ENCODE results near the gene GOLIM4.
"Not testable (repeated sequence)": the region's sequence is repeated elsewhere in the genome, so short reads cannot be mapped to it uniquely, and the experiment has no call there.

The GOLIM4 gene

DNA sequence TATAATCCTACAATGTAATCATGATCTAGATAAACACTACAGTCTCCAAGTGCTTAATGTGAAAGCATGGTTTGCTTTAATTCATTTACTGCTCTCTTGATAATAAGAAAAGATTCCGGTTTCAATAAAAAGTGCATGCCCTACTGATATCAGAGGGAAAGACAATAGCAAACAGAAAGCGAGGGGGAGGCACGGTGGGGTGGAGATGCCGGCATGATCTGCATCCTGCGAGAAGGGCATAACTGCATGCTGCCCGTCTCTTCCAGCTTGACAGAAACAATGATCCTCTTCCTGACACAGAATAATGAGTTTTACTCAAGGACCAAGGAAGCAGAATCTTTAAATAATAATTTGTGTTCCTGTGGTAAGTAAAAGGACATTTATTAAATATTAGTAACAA is 51.7 kb downstream of the GOLIM4 start:
- DNase-seq: no peak

DNA sequence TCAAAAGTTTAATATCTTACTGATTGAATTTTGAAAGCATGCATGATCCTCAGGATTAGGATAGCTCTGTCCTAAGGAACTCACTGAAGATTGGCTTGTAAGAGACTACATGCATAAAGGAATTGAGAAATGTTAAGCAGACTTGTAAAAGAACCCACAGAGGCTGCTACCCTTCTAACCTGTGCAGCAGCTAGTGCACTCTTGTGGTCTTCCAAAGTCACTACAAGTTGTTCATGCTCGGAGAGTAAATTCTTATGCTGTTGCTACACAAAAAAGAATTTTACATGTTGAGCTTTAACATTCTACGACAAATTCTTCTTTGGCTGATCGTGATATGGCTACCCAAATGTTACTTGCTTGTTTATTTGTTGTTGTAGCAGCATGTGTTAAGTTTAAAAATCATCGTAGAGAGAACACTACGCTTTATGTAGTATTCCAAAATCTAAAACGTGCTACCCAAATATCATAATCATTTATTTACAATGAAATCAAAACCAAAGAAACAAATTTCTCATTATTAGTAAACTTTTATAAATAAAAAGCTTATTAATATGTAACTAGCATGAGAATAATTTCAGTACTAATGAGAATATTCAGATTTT is 55.0 kb downstream of the GOLIM4 start:
- no peak for DNase-seq

DNA sequence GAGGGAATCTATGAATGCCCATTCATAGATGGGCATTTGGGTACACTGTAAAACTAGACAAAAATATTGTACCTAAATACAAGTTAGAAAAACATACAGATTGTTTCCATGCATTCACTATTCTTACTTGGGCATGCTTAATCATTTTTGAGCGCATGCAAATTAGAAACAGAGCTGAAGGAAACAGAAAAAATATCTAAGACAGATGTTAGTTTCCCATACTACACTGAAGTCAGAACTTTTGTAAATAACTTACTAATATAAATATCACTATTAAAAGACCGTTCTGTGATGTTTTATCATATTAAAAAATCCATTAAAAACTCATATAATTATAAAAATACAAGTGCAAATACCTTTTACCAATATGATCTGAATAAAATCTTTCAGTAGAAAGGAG is 58.7 kb downstream of the GOLIM4 start:
- DNase-seq: no peak

DNA sequence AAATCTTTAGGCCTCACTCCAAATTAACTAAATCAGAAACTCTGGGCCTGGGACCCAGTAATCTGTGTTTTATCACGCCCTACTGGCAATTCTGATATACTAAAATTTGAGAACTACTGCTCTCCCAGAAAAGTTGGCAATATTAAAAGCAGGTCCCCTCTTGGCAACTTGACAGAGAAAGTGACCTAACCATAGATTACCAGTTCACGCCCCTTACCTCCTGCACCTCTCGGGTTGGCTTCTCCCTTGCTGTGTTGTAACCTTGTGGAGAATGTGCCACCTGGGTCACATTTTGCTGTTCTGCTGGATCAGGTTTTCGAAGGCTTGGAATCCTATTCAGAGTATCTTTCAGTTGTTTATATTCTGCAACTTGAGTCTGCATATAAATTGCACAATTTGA is 59.1 kb downstream of the GOLIM4 start:
- DNase-seq: no peak

DNA sequence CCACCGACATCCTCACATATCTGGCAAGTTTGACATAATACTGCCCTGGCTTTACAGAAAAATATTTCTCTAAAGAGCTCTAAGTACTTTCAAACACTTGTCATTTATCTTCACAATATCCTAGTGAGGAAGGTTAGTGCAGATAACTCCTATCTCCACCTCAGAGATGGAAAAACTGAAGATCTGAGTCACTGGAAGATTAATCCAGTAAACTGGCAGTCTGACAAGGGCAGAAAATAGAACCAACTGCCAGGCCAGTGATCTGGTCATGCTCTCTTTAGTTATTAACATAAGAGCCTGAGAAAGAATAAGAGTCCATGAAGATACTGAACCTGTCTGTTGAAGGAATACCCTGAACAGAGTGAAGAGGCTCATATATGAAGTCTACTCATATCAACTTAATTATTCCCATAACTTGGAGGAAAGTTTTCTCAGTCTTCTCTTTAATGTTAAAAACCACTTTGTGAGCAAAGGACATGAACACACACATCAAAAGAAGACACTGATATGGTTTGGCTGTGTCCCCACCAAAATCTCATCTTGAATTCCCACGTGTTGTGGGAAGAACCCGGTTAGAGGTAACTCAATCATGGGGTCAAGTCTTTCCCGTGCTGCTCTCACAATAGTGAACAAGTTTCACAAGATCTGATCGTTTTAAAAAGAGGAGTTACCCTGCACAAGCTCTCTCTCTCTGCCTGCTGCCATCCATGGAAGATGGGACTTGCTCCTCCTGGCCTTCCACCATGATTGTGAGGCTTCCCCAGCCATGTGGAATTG is 61.4 kb downstream of the GOLIM4 start:
- DNase-seq: no peak

DNA sequence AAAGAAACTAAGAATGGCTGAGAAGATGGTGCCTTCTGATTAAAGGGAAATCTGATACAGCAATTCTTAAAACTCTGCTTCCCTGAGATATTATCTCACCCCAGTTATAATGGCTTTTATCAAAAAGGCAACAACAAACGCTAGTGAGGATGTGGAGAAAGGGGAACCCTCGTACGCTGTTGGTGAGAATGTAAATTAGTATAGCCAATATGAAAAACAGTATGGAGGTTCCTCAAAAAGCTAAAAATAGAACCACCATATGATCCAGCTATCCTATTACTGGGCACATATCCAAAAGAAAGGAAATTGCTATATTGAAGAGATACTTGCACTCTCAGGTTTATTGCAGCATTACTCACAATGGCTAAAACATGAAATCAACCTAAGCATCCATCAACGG is 65.1 kb downstream of the GOLIM4 start:
- DNase-seq: no peak

DNA sequence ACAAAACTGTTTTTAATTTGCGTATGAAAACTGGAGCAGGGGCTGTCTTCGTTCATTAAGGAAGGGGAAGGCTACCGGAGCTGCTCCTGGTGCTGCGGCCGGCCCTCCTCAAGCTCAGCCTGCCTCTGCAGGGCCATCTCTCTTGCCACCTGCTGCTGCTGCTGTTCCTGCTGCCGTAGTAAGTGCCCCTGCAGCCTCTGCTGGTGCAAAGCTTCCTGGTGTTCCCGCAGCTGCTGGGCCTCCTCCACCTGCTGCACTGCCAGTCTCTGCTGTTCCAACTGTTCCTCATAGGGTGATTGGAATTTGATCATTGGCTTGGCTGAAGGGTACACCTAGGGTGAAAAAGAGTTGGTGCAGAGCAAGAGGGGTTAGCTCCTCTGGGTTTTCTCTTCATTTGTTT is 66.0 kb downstream of the GOLIM4 start:
- no peak for DNase-seq

DNA sequence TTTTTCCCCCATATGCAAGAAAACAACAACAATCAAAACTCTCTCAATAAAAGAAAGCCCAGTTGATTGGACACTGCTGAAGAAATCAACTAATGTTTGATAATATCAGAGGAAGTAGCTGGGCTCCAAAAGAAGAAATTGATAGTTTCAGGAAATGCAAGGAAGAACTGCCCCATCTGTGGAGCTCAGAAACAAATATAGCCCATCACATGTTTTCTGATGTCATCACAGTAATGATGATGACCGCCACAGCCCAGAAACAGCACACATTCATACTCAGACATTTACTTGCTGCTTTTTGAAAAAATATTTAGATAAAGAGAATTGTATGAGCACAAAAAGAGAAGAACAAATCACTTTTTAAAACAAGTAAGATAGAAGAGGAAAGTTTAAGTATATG is 67.6 kb downstream of the GOLIM4 start:
- no peak for DNase-seq

DNA sequence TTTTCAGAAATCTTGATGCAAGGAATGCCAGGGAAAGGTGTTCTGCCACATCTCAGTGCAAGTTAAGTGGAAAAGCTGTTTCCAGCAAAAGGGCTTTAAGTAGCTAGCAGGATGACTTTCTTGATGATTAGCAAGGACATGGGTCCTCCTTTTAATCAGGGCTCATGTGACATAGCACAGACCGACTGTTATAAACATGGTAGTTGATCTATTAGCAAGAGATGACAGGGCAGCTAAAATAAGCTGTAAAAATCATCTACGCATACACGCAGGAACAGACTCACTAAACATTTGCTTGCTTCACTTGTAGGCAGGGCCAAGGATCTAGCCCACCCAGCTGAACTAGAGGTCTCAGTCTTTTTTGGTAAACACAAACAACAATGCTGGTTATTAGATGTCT is 69.0 kb downstream of the GOLIM4 start:
- DNase-seq: no peak

DNA sequence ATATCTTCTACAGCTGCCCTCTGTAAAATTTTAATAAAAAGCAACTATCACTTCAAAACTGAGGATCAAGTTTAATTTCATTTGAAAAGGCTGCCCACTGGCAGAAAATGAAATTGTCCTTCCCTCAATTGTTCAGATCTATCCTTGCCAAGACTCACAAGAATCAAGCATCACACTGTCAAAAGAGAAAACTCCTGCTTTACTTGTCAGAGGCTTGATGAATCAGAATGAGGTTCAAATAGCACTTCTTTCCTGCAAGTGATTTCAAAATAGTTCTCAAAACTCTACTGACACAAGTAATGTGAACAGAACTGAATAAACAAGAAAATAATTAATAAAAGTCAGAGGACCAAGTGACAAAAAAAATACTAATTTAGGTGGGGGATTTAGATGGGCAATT is 70.6 kb downstream of the GOLIM4 start:
- no peak for DNase-seq

DNA sequence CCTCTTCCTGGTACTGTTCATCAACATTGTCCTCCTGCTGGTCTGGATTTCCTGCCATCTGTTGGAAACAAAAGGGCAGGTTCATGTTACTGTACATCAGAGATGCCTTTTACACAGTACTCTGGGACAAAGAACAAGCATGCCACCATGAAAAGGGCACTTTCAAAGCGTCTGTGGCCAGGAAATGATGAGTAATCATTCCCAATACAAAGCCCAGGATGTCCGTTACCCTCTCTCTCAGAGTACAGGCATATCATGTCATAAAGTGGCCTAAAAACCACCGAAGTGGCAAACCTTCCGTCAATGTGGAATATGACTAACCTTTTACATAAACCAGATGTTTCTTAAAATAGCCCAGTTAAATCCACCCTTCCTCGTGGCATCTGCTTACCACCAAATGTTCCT is 71.2 kb downstream of the GOLIM4 start:
- no peak for DNase-seq

DNA sequence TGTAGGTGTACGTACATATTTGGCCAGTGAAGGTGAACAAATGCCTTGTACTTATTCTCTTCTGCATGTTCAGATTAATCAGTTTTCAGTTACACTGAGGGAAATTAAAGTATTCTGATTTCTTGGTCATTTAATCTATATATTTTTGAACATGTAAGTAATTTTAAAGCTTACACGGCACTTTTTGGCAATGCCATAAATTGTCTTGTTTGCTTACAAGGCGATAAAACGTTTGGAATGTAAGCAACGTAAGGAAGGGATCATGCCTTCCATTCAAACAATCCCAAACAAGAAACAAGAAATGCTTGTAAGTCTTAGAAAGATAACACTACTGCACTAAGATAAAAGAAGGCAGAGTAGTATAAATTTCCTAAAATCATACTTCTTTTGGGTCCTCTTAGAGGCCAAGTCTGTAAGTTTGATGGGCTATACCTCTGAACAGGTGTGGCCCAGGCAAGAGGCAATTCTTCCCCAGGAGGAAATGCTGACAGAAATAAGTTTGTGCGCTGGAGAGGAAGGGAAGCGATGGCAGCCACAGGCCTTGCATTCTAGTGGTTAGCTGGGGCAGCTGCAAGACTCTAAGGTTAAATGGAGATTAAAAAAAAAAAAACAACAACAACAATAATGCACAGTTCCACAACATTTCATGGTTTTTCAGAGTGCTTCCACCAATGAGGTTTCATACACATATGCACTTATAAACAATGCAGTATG is 73.8 kb downstream of the GOLIM4 start:
- no peak for DNase-seq

DNA sequence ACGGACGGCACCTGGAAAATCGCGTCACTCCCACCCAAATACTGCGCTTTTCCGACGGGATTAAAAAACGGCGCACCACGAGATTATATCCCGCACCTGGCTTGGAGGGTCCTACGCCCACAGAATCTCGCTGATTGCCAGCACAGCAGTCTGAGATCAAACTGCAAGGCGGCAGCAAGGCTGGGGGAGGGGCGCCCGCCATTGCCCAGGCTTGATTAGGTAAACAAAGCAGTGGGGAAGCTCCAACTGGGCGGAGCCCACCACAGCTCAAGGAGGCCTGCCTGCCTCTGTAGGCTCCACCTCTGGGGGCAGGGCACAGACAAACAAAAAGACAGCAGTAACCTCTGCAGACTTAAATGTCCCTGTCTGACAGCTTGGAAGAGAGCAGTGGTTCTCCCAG is 84.4 kb downstream of the GOLIM4 start:
- DNase-seq: not testable (repeated sequence)

DNA sequence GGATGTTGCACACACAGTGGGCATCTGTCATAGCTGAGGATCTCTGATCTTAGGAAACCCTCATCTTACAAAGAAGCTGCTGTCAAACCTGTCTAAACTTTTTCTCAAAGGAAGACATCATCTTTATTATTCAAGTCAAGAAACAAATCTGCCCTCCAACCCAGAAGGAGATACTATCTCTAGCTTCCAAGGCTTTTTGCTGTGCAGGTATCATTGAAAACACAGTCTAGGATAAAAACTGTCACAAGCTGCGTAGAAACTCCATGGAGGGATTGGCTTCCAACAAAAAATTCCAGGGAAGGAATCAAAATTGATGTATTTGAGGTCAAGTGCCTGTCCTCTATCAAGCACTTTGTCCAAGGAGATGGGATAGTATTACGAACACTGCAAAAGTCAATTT is 89.1 kb downstream of the GOLIM4 start:
- DNase-seq: no peak

DNA sequence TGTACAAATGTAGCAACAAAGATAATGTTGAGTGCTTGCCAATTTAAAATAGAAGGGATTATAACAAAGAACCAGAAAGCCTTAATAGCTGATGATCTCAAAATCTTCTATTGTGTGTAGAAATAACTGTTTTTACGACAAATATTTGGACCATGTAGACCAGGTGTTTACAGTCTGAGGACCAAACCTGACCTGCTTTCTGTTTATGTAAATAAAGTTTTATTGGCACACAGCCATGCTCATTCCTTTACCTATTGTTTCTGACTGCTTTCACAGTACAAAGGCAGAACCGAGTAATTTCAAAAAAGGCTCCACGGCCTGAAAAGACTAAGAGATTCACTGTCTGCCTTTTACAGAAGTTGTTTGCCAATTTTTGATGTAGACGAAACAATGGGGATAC is 91.8 kb downstream of the GOLIM4 start:
- DNase-seq: no peak

DNA sequence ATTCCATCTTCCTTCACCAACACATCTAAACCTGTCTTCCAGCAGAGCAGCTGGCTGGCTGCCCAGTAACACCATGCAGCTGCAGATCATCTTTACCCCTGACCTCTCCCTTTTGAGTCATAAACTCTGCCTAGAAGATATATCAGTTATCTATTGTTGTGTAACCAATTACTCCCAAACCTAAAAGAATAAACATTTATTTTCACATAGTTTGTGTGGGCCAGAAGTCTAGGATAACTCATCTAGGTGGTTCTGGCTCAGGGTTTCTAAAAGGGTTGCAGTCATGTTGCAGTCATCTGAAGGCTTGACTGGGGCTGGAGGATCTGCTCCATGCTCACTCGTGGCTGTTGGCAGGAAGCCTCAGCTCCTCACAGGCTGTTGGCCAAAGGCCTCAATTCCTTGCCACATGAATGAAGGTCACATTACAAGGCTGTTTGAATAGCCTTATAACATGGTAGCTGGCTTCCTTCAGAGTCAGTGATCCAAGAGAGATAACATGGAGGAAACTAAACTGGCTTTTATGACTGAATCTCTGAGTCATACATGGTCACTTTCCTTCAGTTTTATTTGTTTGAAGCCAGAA is 92.8 kb downstream of the GOLIM4 start:
- DNase-seq: no peak

DNA sequence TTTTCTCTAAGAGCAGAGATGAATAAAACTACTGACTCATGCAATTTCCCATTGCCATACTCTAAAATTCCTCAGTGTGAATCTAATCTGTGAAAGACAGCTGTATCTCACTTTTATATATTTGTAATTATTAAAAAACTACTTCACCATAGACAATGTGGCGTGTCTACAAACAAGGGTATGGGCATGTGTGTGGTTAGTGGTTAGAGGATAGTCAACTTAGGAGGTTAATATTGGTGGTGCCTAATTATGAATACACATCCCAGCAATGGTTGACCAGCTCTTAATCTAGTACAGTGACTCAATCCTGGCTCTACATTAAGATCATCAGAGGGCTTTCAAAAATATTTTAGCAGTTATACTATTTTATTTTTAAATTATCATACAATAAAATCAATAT is 94.5 kb downstream of the GOLIM4 start:
- DNase-seq: no peak

DNA sequence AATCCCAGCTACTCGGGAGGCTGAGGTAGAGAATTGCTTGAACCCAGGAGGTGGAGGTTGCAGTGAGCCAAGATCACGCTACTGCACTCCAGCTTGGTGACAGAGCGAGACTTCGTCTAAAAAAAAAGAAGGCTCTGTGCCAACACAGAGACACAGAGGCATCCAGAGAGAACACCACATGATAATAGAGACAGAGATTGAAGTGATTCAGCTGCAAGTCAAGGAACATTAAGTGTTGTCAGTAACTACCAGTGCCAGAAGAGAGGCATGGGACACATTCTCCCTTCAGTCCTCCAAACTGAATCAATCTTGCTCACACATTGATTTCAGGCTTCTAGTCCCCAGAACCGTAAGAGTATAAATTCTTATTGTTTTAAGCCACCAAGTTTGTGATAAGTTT is 97.5 kb downstream of the GOLIM4 start:
- no peak for DNase-seq

DNA sequence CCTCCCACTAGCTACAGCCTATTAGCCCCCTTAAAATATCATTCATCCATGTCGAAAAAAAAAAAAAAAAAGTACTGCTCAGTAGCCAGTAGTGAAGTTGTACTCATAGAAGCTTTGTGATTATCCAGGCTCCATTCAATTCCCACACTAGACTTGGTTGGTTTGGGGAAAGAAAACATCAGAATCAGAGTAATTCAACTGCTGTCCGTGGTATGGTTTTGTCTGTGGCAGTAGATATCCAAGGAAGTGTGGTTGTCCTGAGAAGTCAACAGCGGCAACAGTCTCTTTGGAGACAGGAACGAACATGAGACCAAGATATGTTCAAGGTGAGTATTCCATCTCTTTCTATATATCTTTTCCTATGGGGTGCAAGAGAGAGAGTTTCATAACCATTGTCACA is 99.2 kb downstream of the GOLIM4 start:
- DNase-seq: no peak

DNA sequence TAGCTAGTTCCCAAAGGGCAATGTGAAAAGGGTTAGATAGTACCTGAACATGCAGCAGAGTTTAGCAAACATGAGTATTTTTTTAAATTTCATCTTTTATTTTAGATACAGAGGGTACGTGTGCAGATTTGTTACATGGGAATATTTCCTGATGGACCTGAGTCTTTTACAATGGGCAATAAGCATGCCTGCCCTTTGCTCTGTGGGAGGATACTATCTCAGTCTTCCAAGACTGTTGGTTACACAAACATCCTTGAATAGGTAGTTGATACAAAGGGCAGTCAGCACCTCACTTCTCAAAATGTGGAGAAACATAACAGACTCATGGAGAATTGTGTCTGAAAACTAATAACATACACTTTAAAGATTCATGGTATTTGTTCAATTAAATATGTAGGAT is 103.3 kb downstream of the GOLIM4 start:
- DNase-seq: no peak

DNA sequence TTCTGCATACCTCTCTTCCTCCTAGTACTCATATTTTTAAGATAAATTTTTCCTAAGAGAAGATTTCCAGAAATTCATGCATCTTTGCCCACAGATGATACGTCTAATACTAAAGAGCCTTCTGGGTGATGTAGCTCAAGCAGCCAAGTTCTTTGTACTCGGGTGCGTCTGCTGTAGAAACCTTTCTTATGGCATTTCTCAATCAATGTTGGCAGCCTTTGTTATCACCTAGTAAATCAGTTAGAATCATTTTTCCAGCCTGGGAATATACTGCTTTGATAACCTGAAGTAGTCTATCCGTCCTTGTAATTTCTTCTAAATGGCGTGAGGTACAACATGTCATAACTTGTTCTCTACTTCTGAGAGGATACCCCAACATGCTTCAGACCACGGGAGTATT is 104.5 kb downstream of the GOLIM4 start:
- no peak for DNase-seq

DNA sequence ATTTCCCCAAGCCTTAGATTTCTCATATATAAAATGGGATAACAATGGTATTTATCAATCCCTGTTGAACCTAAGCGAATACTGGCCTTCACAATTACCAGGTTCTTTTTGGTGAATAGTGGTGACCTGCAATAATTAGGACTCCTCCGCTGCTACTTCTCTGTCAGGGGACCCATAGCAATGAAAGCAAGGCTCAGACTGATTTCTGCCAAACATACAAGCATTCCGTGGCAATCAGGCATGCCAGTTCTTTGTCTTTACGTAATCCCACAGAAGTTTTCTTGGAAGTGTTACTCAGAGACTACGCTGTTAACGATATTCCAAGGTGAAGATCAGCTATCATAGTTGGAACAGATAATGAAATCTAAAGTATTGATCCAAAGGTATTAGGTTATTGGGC is 105.7 kb downstream of the GOLIM4 start:
- DNase-seq: no peak

DNA sequence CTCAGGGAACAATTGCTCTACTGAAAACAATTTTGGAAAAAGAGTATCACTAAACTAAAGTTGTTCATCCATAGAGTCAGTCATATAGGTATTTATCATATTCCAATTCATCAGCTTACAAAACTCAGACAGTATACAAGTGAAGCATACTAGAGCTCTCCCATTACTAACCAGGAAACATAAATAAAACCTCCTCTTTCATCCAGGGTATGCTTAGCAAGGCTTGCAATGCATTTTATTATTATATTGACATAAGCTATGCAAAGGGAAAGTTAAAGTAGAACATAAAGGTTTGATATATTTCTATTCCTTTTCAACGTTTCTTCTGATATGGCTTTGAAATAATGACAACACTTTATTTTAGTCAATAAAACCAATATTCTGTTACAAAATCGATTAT is 106.7 kb downstream of the GOLIM4 start:
- no peak for DNase-seq

DNA sequence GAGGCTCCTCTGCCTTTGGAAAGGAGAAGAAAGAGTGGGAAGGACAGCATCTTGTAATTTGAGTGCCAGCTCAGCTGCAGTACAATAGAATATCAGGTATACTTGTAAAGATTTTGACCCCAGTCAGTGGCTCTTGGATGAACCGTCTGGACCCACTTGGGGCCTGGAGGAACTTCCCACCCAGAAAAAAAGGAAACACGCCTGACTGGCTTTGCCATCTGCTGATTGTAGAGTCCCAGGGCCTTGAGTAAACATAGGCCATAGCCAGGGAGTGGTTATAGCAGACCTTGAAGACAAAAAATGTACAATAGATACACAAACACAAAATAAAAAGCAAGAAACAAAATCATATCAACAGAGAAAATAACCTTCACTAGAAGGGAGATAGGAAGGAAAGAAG is 112.1 kb downstream of the GOLIM4 start:
- DNase-seq: no peak

All from activated CD4-positive, CD25-positive, alpha-beta regulatory T cell treated with anti-CD3 and anti-CD28 coated beads, Interleukin-2, amount 50 U/mL, for 72 hours (primary cell).